RWPE1 (cell line): ENCODE data around the gene SAMD4A.

Experiments used
- CTCF ChIA-PET: fragments of 350-600 bp; sonication (Branson Sonifier 250); formaldehyde crosslinking; extraction: SDS; loops from one replicate; lab custom pipeline; 2021; lab: Yijun Ruan, JAX
- POLR2A ChIA-PET: fragments of 400-600 bp; formaldehyde crosslinking; extraction: SDS; loops from one replicate; lab custom pipeline; 2020; ENCODE audit warnings: antibody characterized with exemption; ENCODE audit not compliant: low non-redundant PET; lab: Yijun Ruan, JAX
- DNase-seq: peaks from one replicate; pipeline ENCODE4 v3.0.0; 2012; ENCODE audit warnings: low spot score
- H3K27ac ChIP-seq: fragments of 450-650 bp; 2 replicates; pipeline ENCODE4 v1.5.1; 2017
- CTCF ChIP-seq: fragments of 450-650 bp; conservative IDR thresholded peaks from 2 replicates; pipeline ENCODE4 v1.5.1; 2017; ENCODE audit warnings: low read depth, mild to moderate bottlenecking

Gene SAMD4A

GRCh38 chr14:54700717-54701116 lies 133.8 kb downstream of the SAMD4A start:
- no peak for TF ChIP-seq CTCF
- H3K27ac ChIP-seq = no peak overlapping the region
- no peak for DNase-seq
- CTCF ChIA-PET = interaction anchor here (0.6 to 1.2 kb wide), 3 partner anchors 9 to 93 kb away, joined by 3 to 4 read pairs (median 4); no protein-coding TSS in a partner anchor
- POLR2A ChIA-PET = interaction anchor here (0.6 kb wide), 1 partner anchor 57 kb away, joined by 7 read pairs; no protein-coding TSS in a partner anchor

- H3K27ac ChIP-seq = no peak overlapping the region
- CTCF ChIA-PET = interaction anchor here (1.2 kb wide), 1 partner anchor 11 kb away, joined by 4 read pairs; no protein-coding TSS in a partner anchor
- POLR2A ChIA-PET = no interaction called here
Observed at GRCh38 chr14:54702014-54702491, 135.1 kb downstream of the SAMD4A start.

GRCh38 chr14:54702492-54702891 lies 135.6 kb downstream of the SAMD4A start:
- CTCF ChIA-PET = no interaction called here
- POLR2A ChIA-PET = no interaction called here
- no peak for TF ChIP-seq CTCF
- H3K27ac ChIP-seq = no peak overlapping the region
- no peak for DNase-seq

More at GRCh38 chr14:54702014-54702491, 135.1 kb downstream of the SAMD4A start:
- TF ChIP-seq CTCF = no peak
- DNase-seq = no peak

GRCh38 chr14:54703082-54703481 lies 136.2 kb downstream of the SAMD4A start:
- ChIA-PET CTCF (no interaction called here), POLR2A (no interaction called here)
- H3K27ac ChIP-seq = no peak overlapping the region
- no peak for DNase-seq
- no peak for TF ChIP-seq CTCF

- H3K27ac ChIP-seq = no peak overlapping the region
- no peak for DNase-seq
- POLR2A ChIA-PET = no interaction called here
- TF ChIP-seq CTCF = no peak
- CTCF ChIA-PET = interaction anchor here (0.6 kb wide), 1 partner anchor 13 kb away, joined by 4 read pairs; no protein-coding TSS in a partner anchor
Observed at GRCh38 chr14:54703724-54704123, 136.8 kb downstream of the SAMD4A start.

GRCh38 chr14:54704768-54705167 lies 137.8 kb downstream of the SAMD4A start:
- H3K27ac ChIP-seq = no peak overlapping the region
- DNase-seq = no peak
- TF ChIP-seq CTCF = no peak
- POLR2A ChIA-PET = interaction anchor here (0.7 kb wide), 1 partner anchor 44 kb away, joined by 3 read pairs; no protein-coding TSS in a partner anchor
- CTCF ChIA-PET = no interaction called here
